DMS114 treated with DMSO at 0.1 percent for 48 hours (cell line): Measurements from ENCODE around the gene IVNS1ABP.

ENCODE experiments used
- DNase-seq: peaks from one replicate; lab custom pipeline; 2025; ENCODE audit not compliant: unreplicated experiment; lab: John Stamatoyannopoulos, UW

IVNS1ABP gene

DNA sequence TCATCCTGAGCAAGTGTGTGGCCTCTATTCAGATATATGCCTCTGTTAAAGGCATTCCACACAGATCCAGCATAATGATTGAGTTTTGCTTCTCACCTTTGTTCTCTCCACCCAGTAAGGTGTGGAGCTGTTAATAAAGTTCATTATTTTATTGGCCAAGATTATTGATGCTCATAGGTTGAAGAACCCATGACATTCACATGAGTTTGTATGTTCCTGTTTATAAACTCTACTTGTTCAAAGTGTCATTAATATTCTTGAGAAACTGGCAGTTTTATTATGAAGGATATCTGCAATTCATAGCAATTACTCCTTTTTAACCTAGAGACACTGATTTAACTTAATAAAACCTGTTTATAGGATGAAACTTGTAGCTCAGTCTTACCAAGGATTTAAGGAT, 22.0 kb downstream of the IVNS1ABP start:
- DNase-seq, result no peak

DNA sequence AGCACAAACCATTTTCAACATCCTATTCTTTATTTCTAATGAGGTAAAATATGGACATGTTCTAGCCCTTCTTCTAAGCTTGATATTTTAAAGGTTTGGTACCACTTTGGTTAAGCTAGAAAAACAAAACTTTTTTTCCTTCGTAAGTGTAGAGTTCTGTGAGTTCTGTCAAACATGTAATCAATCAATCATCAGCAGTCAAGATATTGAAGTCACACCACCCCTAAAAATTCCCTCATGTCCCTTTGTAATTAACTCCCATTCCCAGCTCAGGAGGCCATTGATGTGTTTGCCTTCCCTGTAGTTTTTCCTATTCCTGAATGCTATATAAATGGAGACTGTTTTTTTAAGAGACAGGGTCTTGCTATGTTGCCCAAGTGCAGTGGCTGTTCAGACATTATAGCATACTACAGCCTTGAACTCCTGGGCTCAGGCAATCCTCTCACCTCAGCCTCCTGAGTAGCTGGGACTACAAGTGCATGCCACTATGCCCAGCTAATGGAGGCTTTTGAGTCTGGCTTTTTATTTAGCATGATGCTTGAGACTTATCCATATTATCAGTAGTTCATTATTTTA, 23.0 kb downstream of the IVNS1ABP start:
- no peak for DNase-seq

DNA sequence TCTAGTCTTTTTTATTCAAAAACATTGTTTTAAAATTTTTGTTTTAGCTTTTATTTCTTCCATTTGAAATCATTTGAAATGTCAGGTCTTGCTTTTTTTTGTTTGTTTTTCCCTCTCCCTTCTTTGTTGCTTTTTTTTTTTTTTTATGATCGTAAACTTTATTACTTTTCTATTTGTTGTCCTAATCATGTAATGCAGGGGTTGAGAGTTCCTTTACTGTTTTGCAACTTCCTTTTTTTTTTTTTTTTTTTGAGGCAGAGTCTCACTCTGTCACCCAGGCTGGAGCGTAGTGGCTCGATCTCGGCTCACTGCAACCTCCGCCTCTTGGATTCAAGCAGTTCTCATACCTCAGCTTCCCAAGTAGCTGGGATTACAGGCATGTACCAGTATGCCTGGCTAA, 24.8 kb downstream of the IVNS1ABP start:
- no peak for DNase-seq

DNA sequence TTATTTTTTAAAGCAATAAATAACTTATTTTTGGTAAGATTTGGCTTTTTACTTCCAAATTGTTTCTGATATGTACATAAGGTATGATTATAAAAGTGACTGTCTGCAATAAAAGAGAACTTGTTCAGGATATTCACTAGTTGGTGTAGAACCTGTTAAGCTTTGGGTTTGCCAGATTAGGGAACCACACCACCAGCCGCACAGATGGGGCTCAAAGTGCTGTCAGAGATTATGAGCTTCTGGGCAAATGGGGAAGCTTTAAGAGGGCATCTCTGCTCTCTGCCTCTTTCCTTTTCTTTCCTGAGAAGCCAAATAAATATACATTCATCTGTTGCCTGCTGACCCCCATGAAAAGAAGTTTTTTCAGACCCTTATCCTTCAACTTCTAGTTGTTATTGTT, 25.4 kb downstream of the IVNS1ABP start:
- no peak for DNase-seq

DNA sequence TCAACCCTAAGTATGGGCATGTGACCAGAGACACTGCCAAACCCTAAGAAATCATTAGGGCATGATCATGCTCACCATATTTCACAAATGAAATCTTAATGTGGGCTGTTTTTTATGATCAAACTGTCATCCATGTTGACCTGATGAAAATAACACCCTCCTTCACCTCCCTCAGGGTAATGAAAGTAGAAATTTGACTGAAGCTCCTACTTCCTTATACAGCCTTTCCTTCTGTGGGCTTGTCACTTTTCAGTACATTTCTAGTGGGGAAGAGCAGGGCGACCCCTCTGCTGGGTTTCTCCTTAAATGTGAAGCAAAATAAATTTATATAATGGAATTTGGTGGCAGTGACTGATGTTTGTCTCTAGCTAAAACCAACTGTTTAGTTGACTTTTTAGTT, 25.9 kb downstream of the IVNS1ABP start:
- DNase-seq, result no peak

DNA sequence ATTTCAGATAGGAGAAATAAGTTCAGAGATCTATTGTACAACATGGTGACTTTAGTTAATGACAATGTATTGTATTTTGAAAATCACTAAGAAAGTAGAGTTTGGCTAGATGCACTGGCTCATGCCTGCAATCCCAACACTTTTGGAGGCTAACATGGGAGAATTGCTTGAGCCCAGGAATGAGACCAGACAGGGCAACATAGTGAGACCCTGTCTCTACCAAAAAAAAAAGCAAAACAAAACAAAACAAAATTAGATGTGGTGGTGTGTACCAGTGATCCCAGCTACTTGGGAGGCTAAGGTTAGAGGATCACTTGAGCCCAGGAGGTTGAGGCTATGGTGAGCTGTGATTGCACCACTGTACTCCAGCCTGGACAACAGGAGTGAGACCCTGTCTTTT, 27.2 kb downstream of the IVNS1ABP start:
- no peak for DNase-seq

DNA sequence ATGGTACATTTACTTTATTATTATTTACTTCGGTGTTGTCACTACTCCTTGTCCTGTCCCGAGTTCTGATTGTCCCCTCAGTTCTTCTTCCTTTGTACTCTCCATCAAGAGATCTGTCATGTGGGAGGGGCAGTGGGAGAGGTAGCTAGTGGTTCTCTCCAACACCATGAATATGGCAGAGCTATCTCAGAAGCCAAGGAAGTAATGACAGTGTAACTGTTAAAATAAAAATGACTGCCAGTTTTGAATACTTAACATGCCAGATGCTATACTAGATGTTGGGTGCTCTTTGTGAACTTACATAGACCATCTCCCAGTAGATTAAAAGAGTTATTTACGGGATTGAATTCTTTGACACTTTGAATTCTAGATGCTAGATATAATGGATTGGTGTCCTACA, 28.6 kb downstream of the IVNS1ABP start:
- DNase-seq, result no peak

DNA sequence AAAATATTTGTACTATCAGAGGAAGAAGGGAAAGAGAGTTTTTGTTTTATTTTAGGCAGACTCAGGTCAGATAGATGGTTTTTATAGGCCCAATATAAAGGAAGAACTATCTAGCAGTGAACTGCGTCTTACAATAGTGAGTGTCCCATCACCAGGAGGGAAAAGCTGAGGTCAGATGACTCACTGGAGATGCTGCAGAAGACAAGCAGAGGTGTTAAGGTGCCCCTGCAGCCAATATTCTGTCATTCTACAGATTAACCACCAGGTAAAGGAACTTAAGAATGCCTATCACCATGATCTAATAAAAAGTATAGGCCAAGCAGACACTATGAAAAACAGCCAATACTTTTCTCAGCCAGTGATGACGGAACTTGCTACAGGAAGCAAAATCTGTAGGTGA, 29.6 kb downstream of the IVNS1ABP start:
- no peak for DNase-seq

DNA sequence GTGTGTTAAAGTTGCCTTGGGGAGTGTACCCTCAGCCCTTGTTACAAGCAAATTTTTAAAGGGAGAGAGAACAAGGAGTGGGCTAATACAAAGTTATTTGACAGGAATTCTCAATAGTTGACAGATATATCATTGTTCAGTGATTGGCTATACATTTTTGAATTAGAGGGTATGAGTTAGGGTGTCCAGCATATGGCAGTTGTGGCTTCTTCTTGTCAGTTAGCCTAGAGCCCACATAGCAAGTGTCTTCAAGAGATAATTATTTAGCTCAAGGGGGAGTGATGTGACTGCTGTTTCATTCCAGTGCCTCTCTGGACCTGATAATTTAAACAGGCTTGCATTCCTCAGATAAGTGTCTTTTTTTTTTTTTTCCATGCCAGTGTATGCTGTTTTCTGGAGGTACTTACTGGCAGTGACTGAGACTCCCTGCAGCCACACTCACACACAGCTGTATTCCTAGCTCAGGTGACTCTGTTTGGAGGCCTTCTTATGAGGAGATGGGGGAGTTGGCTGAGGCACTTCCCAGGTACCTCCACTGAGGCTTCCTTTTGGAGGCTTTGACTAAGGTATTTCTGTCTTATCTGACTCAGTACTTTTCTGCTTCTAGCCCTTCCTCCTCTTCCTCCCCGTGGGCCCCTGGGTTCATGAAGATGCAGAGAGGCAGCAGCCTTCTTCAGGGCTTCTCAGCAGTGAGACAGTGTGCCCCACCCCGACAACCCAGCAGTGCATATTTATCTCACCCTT, 32.3 kb downstream of the IVNS1ABP start:
- no peak for DNase-seq

DNA sequence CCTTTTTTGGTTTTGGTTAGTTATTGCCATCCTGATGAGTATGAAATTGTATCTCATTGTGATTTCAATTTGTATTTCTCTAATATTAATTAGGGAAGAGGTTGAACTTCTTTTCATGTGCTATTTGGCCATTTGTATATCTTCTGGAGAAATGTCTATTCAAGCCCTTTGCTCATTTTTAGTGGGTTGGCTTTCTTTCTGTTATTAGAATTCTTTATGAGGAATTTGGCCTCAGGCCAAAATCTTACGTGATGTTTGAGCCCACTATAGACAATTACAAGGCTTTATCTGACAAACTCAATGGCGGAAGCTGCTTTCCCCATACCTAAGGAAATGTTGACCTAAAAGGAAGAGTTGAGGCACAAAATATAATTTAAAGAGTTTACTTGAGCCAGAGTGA, 32.9 kb downstream of the IVNS1ABP start:
- no peak for DNase-seq

DNA sequence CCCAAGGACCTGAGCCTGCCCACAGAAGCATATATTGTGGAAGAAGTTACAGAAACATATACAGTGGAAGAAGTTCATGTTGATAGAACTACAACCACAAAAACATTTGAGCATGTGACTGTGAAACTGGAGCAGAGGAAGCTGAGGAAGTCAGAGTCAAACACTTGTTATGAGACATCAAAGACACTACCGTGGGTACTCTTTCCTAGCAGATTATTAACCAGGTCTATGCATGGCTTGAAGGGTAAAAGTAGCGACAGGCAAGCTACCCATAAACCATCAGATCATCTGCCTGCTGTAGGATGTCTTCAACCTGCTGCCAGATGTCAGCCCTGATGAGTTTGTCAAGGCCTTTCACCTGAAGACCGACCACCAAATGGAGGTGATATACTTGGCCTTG, 35.8 kb downstream of the IVNS1ABP start:
- no peak for DNase-seq

DNA sequence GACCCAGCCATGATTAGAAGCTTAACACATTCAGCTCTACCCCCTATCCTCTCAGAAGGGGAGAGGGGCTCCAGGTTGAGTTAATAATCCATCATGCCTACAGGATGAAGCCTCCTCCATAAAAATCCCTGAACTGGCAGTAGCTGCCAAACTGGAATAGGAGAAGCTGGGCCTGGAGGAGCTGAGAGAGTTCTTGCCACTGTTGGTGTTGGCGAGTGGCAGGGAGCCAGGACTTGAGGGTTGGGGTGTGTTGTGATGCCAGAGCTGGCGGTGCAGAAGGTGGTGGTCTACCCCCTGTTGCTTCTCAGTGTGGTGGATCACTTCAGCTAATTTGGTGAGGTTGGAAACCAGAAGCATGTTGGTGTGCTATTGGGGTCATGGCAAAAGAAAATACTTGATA, 36.5 kb downstream of the IVNS1ABP start:
- no peak for DNase-seq

DNA sequence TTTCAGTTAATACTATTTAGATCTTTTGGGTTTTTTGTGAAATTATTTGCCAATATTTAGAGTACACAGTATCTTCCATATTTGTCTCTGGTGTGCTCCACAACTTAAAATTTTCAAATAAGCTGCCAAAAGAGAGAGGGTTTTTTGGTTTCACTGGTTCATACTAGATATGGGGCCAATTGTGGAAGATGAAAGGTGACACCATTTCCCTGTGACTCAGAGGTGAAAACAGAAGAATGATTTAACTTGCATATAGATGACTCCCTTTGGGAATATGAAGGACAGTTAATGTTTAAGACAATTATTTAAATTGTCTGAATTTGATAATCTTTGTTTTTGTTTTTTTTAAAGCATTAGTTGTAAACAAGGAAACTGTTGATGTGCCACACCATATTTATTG, 37.5 kb downstream of the IVNS1ABP start:
- DNase-seq, result no peak

DNA sequence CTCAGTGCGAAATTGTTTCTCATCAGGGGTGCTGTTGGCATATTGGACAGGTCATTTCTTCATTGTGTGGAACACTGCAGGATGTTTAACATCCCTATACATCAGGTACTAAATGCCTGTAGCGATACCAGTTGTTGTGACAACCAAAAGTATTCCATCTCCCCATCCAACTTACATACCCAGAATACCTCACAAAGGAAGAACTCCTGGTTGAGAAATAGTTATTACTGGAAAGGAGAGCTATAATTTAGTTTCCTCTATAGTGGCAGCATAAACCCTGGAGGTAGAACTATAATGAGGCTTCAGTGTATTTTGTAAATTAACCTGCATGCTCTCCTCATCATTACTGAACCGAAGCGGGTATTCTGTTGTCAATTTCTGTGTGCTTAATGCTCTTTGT, 45.1 kb downstream of the IVNS1ABP start:
- no peak for DNase-seq

DNA sequence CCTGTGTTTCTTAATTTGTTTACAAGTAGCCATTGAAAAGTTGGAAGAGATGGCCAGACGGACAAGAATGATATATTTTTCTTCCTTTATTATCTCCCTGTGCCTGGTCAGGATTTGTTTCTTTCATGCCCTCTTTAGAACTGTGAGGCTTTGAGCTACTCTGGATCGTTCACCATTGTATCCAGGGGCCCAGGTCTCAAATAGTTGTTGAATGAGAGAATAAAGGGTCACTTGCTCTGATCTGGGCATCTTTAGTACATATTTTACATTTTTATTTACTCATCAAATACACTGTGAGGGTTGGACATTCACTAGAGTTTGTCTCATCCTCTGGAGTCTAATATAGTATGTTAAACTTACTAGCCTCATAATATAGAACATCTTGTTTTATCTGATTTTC, 48.7 kb downstream of the IVNS1ABP start:
- DNase-seq, result no peak

DNA sequence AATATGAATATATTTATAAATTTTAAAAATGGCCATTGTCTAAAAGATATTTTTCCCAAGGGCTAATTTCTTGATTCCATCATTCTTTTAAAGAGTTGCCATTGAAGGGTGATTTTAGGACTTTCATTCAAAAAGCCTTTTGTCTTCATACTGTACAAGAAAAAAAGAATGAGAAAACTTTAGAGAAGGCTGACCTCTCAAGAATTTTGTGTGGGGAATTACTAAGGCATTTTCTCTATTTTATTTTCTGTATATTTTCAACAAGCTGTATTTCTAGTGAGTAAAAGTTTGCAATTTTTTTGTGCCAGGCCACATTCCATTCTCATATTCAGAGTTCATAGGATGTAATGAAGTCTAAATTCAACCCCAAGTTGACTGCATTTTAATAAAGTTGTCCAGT, 49.3 kb downstream of the IVNS1ABP start:
- DNase-seq, result no peak

DNA sequence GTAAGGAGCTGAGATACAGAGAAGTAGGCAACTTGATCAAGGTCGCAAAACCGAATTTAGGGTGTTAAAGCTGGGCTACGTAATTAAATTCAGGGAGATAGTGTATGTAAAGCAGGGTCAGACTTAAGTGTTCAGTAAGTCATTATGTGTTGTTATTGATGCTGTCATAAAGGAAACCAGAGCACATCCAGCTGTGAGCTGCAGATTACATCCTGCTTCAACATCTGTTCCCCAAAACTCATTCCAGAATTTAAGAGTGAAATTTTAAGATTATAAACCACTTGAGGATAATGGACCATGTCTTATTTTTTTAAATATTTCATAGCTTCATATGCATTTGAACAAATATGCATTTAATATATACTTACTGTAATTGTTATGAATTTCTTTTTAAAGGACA, 49.7 kb downstream of the IVNS1ABP start:
- DNase-seq, result no peak

DNA sequence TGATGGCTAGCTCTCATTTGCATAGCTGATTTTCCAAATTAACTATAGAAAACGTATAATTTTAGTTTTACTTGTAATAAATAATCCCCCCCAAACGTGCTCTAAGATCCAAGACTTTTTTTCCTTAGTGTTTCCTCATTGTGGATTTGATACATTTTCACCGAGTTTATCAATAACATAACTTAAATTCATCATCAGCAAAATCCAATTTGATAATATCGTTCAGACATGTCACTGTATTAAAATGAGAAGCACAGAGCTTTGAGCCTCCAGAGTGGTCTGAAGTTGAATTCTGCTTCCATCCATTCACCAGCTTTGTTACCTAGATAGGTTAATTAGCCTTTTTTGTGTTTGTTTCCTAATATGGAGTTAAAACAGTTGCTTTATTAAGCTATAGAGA, 51.7 kb downstream of the IVNS1ABP start:
- no peak for DNase-seq

DNA sequence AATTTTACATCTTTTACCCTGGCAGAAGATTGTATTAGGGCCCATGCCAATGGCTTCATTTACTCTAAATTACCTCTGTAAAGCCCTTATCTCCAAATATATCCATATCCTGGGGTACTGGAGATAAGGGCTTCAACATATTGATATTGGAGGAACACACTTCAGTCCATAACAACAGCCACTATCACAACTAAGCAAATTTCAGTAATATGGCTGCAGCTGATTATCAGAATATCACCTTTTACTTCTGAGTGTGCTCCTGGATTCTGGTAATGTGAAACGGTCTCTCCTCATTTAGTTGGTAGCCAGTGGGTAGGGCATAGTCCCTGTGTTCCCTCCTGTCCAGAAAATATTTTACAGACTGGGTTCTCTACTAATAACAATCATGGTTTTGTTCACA, 53.3 kb downstream of the IVNS1ABP start:
- no peak for DNase-seq

DNA sequence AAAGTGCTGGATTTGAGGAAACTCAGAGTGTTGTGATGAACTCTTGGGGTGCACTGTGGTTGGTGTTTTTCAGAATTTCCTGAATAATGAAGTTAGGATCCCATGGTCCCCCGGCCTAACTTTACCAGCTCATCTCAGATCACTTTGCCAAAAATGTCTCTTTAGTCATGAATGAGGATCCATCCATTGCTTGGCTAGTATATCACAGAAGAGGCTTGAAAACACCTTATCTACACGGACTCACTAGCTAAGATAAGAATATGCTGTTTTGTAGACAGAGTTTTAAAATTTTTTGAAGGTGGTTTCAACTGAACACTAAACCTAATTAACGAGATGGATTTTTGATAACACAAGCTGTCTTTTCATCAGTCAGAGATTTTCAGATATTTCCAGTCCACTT, 53.8 kb downstream of the IVNS1ABP start:
- no peak for DNase-seq

DNA sequence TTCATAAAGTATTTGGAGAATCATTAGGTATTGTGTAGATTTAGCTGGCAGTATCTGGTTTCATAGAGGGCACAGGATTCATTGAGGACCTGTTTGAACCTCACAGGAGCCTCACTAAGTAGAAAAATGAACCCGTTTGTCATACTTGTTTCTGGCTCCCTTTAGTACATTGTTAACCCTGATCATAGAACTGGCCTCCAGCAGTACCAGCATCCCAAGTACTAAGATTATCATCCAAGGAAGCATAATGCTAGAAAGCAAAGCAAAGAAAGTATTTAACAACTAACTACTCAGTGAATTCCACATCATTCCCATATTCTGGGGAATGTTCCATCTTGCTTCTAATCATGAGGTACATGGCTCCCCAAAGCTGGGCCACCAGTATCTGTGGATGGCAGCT, 54.9 kb downstream of the IVNS1ABP start:
- no peak for DNase-seq

DNA sequence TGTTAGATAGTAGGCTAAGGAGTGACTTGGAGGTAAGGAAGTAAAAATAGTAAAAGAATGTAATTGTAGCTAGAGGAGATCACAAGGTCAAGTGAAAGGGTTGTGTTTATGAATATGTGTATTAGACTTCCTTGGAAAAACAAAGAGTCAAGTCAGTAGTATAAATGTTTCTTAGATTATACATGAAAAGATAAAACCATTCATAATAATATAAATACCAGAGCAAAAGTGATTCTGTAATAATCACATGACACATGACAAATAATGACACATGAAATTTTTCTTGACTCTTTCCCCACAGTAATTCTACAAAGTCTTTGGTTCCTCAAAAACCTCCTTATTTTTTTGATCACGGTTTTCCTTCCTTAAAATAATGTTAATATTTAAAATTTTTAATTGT, 56.4 kb downstream of the IVNS1ABP start:
- DNase-seq, result no peak

DNA sequence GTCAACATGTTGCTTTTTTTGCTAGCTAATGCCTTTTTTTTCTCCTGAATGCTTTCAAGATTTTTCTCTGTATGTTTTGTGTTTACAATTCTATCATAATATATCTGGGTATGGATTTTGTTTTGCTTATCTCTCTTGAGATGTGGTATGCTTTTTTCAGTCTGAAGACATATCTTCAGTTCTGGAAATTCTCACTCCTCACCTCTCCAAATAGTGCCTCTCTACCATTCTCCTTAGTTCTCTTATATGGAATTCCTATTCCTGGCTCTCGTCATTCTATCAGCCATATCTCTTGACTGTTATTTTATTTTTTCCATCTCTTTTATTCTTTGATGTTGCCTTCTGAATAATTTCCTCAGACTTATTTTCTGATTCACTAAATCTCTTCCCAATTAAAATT, 58.4 kb downstream of the IVNS1ABP start:
- no peak for DNase-seq

DNA sequence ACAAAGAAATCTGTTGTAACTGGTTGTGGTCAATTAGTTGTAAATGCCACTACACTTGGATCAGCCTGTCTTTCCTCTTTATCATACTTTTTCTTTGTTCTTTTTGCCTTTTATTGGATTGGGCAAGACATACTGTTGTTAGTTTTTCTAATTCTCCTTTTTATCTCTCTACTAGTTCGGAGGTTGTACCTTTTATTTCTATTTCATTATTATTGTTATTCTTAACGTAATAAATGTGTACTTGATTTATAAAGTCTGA, 59.2 kb downstream of the IVNS1ABP start:
- DNase-seq, result no peak
